ENCODE data around the gene TMEM243.

Gene TMEM243

DNA sequence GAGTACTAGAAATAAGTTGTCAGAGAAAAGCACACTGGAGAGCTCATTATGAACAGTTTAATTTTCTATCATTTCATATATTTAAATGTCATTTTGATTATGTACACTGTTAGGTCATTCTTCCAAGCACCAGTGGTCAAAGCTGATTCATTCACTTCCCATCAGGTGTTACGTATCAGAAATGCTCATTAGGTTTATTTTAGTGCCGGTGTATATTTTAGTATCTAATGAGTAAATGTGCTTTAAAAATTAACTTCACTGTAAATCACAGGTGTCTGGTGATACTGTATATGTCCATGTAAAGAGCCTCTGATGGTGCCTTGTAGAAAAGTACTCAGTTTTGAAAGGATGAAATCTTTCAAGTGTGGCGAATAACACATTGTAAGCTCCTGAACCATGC is 63.7 kb downstream of the TMEM243 start:
- DNase-seq (ENCODE audit: low spot score), result no peak

DNA sequence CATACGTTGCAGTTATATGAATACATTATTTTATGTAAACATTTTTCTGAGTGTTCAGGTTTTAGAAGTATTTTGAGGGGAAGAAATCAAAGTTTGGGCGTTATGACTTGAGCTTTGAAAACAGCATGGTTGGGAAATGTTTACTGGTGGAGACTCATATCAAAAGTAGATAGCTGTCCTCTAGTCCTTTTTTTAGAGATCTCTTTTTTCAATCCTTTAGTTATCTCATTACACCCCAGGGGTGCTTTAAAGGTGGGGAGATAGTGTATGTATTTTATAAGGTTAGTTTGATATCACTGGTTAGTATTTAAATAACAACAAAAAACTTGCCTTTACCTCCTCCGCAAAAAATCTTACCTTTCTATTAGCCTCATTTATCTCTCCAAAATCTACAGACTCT is 65.0 kb downstream of the TMEM243 start:
- no peak for DNase-seq (ENCODE audit: low spot score)

DNA sequence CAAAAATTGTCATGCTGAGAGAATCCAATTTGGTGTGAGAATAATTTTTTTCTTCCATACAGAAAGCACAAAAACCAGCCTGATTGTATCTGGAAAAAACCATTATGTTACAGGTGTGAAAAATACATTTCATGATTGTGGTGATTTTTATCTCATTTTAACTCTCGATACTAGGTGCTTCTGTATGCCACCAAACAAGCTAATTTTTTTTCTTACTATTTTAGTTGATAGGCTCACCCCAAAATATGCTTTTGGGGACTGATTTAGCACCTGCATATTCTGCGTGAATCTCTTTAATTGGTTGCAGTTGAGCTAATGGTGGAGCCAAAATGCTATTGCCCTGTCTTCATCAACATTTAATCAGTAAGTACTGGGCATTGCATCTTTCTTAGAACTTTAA is 65.4 kb downstream of the TMEM243 start:
- DNase-seq (ENCODE audit: low spot score), result no peak

DNA sequence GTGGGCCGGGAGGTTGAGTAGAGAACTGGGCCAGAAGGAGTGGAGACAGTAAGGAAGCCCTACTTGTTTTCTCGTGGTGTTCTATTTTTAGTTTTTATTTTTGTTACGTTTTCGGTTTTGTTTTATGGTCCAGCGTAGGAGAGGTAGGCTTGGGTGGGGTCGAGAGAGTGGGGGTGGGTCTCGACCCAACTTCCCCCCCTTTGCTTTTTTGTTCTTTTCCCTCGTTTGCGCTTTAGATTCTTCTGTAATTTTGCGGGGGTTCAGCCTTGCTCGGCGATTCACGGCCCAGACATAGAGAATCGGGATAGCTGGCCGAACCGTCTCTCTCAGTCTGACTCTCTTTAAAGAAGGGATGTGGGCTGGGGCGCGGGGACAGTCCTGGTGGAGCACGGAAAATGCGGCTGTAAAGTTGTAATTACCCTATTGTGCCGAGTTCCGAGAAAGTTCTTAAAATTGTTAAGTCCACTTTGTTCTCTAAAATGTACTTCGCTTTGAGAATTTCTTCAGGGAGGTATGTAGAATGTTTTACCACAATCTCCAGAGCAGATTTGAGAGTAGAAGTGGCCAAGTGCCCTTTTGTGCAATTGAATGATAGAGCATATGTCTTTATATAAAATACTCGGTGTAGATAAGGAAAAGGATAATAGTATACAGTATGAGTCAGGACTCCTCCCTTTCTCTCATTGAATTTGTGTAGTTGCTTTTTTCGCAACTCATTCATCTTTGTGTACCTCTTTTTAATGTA is 66.5 kb downstream of the TMEM243 start:
- DNase-seq (ENCODE audit: low spot score), result peak; percentile 22

DNA sequence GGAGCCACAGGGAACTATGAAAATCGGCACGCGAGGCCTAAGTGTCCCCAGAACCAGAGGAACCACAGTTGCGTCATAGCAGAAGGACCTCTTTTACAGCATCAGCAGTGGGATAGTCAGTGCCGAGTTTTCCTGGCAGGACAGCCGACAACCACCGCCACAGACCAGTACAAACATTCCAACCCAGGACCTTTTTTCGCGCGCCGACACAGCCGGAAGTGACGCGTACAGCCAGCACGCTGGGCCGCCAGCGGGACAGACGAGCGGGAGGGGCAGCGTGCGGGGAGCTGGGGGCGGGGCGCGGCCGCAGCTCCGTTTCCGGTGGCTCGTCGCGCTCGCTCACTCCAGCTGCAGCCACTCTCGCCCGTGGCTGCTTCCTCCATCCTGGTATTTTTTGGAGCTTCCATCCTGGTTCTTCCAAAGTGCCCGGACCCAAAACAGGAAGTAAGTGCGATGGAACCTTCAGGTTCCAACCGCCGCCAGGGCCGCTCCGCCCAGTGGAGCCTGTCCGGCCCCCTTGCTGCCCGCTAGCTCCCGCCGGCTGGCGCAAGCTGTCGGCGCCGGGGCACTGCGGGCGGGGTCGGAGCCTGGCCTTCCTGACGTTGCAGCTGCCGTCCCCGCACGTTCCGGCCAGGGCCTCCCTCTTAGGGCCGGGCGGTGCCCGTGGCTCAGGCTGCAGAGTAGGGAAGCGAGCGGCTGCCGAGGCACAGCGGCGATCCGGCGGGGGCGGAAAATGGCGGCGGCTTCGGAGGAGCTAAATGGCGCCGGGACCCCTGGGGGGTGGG is 67.2 kb downstream of the TMEM243 start, which contains the start of gene DMTF1:
Gene DMTF1 (plus strand): TSS at position 342 of the 785 bp plus-strand sequence. CDS start 12,489 bp downstream, outside the sequence.
- DNase-seq (ENCODE audit: low spot score), result peak; percentile 96

DNA sequence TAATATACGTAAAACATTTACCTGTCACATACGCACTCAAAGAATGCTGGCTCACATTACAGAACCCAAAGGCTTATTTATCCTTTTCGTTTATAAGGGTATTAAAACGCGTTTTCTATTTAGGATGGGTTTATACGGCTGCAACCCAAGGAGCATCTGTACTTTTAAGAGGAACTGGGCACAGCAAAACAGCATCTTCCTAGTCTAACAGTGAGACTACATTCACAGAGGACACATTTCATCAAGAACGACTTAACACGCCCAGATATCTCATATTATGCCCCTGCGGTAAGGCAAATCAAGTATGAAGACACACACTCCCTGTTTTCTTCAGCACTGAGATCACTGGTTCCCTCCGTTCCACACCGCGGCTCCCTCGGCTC is 67.8 kb downstream of the TMEM243 start:
- DNase-seq (ENCODE audit: low spot score), result no peak

DNA sequence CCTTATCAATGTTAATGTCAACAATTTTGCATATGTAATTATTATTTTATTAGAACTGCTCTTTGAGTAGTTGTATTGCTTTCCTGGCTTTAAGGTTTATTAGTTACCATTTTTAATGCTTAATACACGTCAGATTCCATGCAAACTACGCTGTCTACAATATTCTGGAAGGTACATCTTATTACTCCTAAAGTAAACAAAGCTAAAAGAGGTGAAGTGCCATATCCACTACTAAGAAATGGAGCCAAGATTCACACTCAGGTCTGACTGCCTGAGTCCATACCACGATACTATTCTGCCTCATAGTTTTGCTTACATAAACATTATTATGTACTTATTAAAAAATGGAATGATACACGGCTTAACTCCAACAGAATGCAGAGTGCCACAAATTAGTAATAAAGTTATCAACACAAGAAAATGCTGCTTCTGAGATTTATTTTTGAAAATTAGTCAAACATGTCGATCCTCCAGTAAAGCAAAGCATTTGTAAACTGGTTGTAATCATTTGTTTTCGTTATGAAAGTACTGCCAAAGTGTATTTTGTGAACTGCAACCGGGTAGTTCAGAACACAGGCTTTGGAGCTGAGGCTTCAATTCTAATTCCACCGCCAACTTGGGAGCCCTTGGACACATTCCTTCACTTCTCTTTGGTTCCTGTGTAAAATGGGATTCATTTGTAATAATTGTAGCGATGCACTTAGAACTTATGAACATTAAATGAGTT is 68.4 kb downstream of the TMEM243 start:
- peak; percentile 5 for DNase-seq (ENCODE audit: low spot score)

DNA sequence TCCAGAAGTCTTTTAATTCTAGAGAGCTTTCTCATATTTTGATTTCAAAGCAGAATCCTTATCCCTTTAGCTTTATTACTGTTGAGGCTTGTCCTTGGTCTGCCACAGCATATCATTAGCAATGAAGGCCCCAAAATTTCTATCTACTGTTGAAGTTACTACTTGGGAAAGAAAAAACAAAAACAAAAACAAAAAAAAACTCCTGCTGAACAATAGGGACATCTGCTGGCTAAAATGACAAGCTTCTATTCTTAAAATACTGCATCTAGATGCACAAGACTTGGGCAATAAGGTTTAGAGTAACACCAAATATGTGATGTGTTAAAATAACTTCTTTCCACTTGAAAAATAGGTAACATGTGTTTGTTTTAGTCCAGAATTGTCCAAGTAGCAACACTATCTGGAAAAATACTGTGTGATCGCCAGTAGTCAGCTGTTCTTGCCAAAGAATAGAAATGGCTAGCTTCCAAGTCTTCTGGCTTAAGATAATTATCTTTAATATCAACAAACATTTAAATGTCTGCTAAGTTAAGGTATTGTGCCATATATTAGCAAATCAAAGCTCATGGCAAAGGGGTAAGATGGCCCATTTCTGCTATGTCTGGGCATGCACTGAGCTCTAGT is 71.1 kb downstream of the TMEM243 start:
- DNase-seq (ENCODE audit: low spot score), result no peak

DNA sequence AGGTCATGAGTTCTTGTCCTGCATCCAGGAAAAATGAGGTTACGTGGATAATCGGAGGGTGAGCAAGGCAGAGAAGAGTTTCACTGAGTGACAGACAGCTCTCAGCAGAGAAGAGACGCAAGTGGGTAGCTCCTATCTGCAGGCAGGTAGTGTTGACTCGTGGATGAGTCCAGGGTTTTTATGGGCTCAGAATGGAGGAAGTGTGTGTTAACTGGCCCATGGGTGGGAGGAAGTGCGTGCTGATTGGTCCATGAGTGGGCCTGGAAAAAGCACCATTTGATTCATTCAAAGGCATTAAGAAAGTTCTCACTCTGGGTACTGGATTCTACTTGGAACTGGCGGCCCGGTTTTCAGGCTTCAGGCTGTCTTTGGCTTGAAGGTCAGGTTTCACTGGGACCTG is 72.0 kb downstream of the TMEM243 start:
- DNase-seq (ENCODE audit: low spot score), result no peak

DNA sequence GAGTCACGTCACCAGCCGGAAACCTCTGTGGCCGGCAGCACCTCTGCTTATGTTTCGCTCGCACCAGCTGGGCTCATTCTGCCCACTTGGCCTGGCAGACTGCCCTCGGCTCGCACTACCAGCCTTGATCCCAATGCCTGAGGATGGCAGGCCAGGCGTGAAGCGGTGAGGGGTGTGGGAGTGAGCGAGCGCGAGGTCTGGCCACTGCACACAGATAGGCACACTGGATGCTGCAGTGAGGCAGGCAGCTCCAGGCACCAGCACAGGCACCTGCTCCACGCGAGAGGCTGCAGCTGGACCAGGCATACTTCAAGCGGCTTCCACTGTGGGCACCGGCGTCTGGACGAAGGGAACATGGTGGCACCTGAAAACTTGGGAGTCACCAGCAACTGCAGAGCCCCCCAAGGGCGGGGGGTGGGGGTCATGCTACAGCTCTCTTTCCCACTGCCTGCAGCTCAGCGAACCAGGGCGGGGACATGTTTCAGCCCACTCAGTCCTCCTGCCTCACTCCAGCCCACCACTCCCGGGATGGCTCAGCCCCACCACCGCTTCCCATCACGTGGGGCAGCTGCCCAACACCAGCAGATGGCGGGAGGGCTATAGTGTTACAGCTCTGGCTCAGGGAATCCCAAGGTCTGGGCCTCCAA is 72.7 kb downstream of the TMEM243 start:
- peak; percentile 6 for DNase-seq (ENCODE audit: low spot score)

All from iPS-NIHi11 (cell line).